ENCODE results near the gene RILPL2.

The RILPL2 gene

DNA sequence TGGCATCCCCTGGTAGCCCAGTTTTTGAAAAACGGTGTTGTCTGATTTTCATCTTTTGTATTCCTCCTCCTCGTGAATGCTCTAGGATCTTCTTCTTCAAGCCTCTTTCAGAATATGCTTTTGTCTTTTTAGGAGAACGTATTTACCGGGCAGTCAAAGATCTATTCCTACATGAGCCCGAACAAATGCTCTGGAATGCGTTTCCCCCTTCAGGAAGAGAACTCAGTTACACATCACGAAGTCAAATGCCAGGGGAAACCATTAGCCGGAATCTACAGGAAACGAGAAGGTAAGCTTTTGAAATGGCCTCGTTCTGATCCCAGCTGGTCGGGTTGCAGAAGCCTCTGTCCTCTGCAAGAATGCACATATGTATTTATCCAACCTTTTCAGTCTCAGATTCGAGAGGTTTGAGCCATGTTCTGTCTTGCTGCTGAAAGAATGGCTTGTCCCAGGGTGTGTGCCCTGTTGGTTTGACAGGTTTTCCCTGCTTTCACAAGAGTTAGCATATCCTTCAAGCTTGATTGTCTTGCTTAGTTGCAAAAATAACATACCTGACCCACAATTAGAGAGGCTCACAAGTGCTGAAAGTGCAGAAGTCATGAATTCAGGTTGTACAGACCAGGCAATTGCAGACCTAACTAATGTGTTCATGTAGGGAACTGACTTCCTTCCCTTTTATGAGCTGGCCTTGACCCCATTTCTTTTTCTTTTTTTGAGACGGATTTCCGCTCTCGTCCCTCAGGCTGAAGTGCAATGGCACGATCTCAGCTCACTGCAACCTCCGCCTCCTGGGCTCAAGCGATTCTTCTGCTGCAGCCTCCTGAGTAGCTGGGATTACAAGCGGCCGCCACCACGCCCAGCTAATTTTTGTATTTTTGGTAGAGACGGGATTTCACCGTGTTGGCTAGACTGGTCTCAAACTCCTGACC lies 45.7 kb downstream of the RILPL2 start:
- H3K27me3 ChIP-seq = no peaks in the 10 kb centered on the region
- no peaks in the 10 kb centered on the region for H3K9me3 ChIP-seq
- peak overlapping the region; percentile 59 to 83 for H3K4me3 ChIP-seq
- TF ChIP-seq, protein P1, sequence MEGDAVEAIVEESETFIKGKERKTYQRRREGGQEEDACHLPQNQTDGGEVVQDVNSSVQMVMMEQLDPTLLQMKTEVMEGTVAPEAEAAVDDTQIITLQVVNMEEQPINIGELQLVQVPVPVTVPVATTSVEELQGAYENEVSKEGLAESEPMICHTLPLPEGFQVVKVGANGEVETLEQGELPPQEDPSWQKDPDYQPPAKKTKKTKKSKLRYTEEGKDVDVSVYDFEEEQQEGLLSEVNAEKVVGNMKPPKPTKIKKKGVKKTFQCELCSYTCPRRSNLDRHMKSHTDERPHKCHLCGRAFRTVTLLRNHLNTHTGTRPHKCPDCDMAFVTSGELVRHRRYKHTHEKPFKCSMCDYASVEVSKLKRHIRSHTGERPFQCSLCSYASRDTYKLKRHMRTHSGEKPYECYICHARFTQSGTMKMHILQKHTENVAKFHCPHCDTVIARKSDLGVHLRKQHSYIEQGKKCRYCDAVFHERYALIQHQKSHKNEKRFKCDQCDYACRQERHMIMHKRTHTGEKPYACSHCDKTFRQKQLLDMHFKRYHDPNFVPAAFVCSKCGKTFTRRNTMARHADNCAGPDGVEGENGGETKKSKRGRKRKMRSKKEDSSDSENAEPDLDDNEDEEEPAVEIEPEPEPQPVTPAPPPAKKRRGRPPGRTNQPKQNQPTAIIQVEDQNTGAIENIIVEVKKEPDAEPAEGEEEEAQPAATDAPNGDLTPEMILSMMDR (IDR thresholded peaks at IDR 0.05) = no peak
- intact Hi-C loops (cut with DNase I; ENCODE audit: low total_unique reads) = loop anchor here (5.0 to 10.0 kb wide), 2 partner anchors 42 to 144 kb away; partner anchors contain the start of gene RILPL1
- H3K4me1 ChIP-seq = peaks cover 0 to 66% (median 37%) of the 10 kb centered on the region in 4 donors
- DNase-seq = no peak
- H3K27ac ChIP-seq = peak overlapping the region; percentile 90 to 92
- H3K36me3 ChIP-seq = peaks cover 35 to 52% (median 51%) of the 10 kb centered on the region in 3 donors

DNA sequence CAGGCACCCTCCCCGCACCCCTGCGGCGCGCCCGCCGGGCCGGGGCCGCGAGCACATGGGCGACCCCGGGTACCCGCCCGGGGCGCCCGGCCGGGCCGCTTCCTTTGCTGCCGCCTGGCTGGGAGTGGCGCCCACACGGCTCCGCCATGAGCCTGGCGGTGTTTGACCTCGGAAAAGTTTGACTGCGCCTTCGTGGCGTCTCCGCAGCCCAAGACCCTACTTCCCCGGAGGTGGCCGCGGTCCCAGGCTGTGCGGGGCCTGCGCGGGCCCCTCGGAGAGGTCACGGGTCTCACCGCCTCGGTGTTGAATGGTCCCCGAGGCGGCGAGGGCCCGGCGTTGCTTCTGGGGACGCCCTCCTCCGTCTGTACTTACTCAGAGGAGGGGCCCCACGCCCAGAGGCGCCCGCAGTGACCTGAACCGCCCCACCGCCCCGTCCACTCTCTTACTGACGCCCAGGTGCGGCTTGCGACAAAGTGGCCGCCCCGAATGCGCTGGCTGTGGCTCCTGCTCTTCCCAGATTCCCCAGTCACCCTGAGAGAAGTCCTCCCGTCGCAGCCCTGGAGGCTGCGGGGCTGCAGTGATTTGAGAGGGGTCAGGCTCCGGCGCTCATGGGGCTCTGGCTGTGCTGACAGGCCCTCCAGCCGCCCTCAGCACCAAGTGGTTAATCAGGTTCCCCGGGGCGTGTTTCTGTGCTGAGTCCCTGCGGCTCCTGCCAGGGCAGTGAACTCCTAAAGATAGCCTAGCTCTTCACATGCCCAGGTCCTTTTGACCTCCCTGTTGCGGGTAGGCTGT lies 46.7 kb downstream of the RILPL2 start:
- intact Hi-C loops (cut with DNase I; ENCODE audit: low total_unique reads) = loop anchor here (5.0 to 10.0 kb wide), 2 partner anchors 43 to 145 kb away; partner anchors contain the start of gene RILPL1
- Histone ChIP-seq H3K36me3 (peaks cover 25 to 42% (median 41%) of the 10 kb centered on the region in 3 donors), H3K9me3 (no peaks in the 10 kb centered on the region), H3K27me3 (no peaks in the 10 kb centered on the region), H3K4me1 (peaks cover 0 to 61% (median 37%) of the 10 kb centered on the region in 4 donors), H3K4me3 (peak overlapping the region; percentile 59 to 83), H3K27ac (peak overlapping the region; percentile 90 to 92)
- peak in 1 of 2 donors; percentile 75 for DNase-seq
- TF ChIP-seq, protein P1 (IDR thresholded peaks at IDR 0.05) = no peak

DNA sequence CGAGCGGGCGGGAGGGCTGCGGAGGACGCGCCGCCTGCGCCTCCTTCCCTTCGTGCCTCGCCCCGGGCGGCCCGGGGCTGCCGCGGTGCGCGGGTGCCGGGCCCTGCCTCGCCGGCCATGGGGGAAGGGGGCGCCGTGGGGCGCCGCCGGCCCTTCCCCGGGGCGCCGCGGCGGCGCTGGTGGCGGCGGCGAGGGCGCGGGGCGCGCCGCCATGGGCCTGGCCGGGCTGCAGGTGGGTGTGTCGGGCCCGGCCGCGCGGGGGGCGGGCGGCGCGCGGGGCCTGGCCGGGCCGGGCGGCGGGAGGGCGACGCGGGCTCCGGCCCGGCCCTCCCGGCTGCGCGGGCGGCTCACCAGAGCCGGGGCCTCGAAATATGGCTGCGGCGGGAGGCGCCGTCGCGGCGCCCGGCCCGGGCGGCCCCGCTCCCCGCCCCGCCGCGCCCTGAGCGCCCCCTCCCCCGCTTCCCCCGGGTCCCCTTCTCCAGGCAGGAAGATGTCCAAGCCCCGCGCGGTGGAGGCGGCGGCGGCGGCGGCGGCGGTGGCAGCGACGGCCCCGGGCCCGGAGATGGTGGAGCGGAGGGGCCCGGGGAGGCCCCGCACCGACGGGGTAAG lies 47.4 kb downstream of the RILPL2 start:
- peaks cover 0 to 63% (median 43%) of the 10 kb centered on the region in 4 donors for H3K4me1 ChIP-seq
- H3K36me3 ChIP-seq = peaks cover 23 to 35% (median 34%) of the 10 kb centered on the region in 3 donors
- no peak for DNase-seq
- TF ChIP-seq, protein P1 (IDR thresholded peaks at IDR 0.05) = no peak
- no peaks in the 10 kb centered on the region for H3K9me3 ChIP-seq
- peak overlapping the region; percentile 92 to 94 for H3K27ac ChIP-seq
- H3K4me3 ChIP-seq = peak overlapping the region; percentile 59 to 83
- intact Hi-C loops (cut with DNase I; ENCODE audit: low total_unique reads) = no loop called here
- no peaks in the 10 kb centered on the region for H3K27me3 ChIP-seq

DNA sequence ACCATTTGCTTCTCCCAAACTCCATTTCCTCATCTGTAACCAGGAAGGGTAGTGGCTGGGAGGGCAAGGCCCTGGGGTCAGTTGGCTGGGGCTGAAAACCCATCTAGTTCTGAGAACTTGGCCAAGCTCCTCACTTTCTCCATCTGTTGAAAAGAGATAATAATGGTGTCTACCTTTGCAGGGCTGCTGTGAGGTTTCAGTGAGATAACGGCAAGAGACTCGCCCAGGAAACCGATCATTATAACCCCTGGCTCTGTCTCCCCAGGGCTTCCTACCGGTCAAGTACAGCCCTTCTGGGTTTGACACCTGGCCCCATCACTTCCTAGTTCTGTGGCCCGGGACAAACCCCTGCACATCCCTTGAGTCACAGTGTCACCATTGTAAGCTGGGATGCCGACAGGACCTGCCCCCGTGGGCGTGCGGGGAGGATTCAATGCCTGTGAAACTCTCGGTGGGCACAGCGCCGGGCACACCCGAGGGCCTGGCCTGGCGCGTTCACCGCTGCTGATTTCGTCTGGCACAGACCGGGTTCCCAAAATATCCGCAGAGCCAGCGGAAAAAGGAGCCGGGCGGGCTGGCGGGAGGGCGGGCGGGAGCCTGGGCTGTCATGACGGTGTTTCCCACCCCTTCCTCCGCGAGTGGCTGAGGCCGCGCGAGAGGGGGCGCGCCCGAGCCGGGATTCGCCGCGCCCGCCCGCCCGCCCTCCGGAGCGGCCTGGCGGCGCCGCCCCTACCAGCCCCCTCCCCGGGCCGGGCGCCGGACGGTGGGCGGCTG lies 48.1 kb downstream of the RILPL2 start:
- Histone ChIP-seq H3K36me3 (peaks cover 16 to 29% (median 28%) of the 10 kb centered on the region in 3 donors), H3K4me1 (peaks cover 0 to 57% (median 43%) of the 10 kb centered on the region in 4 donors), H3K9me3 (no peaks in the 10 kb centered on the region), H3K27ac (peak overlapping the region; percentile 94 to 96), H3K4me3 (peak overlapping the region; percentile 59 to 83), H3K27me3 (no peaks in the 10 kb centered on the region)
- intact Hi-C loops (cut with DNase I; ENCODE audit: low total_unique reads) = no loop called here
- DNase-seq = peak; percentile 72 to 94
- TF ChIP-seq, protein P1 (IDR thresholded peaks at IDR 0.05) = peak in 1 of 2 experiments; percentile 5
